Measurements from ENCODE around the gene ERP27. TPM values are rescaled to one million over a fixed set of nuclear protein-coding genes. Genes with fewer than 3 reads are reported as not detected.

ERP27 gene
- total and polyA plus RNA-seq, 2 of the 8 experiments (the other 6 are each of a cell fraction or from before 2014, with no cell fraction given) = not detected

DNA sequence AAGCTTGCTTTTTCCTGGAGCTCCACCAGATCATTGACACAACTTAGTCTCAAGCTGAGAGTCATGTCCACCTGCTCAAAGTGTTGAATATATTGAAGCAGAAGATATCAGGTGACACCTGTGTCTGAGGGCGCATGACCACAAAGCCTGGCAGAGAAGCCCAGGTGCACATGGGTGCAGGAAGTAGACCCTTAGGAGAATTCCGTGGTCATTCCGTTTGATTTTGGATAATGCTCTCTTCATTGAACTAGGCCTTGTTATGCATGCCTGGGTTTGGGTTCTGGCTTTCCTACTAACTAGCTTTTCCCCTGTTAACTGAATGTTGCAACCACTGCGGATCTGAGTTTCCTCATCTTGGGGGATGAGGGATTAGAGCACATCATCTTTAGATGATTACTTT, 15.9 kb upstream of the ERP27 start:
- Histone ChIP-seq H3K9me3 (ENCODE audit: insufficient read depth in 2 of 2, low read depth in 1 of 2, low read length in 1 of 2) (no peaks in the 10 kb centered on the region), H3K4me3 (ENCODE audit: extremely low read depth in 1 of 4, insufficient read depth in 2 of 4, low read depth in 3 of 4, low read length in 4 of 4) (no peak overlapping the region), H3K79me2 (ENCODE audit: control insufficient read depth in 1 of 2, insufficient read depth in 2 of 2, low read length in 2 of 2) (no peaks in the 10 kb centered on the region), H4K20me1 (replicated peaks in 1 of 2; ENCODE audit: control insufficient read depth in 1 of 2, insufficient read depth in 2 of 2, low read length in 2 of 2) (no peaks in the 10 kb centered on the region), H2BK20ac (ENCODE audit: low read length) (no peak overlapping the region), H3K4ac (replicated peaks; ENCODE audit: insufficient read length, low read depth, low read length) (no peak overlapping the region), H2AFZ (ENCODE audit: low read length) (no peak overlapping the region), H3K56ac (replicated peaks; ENCODE audit: insufficient read length, low read depth, low read length) (no peak overlapping the region), H3K9ac (replicated peaks in 1 of 4; ENCODE audit: extremely low read depth in 1 of 4, low read depth in 3 of 4, low read length in 3 of 4) (no peak overlapping the region), H4K5ac (ENCODE audit: insufficient read length, low read depth, low read length) (no peak overlapping the region), H3K18ac (ENCODE audit: extremely low read depth, low read length) (no peak overlapping the region), H3K36me3 (ENCODE audit: control insufficient read depth in 2 of 4, insufficient read depth in 4 of 4, low read length in 3 of 4) (no peaks in the 10 kb centered on the region), H2AK5ac (ENCODE audit: low read depth, low read length) (no peak overlapping the region), H3K79me1 (ENCODE audit: low read depth, low read length) (no peaks in the 10 kb centered on the region), H3K14ac (ENCODE audit: insufficient read length) (no peak overlapping the region), H2BK12ac (ENCODE audit: low read depth, low read length) (no peak overlapping the region), H3K4me2 (ENCODE audit: insufficient read depth in 1 of 2, low read depth in 2 of 2, low read length in 2 of 2) (no peak overlapping the region), H3K27me3 (replicated peaks in 1 of 4; ENCODE audit: control insufficient read depth in 3 of 4, extremely low read depth in 1 of 4, insufficient read depth in 3 of 4, low read length in 3 of 4) (no peaks in the 10 kb centered on the region), H3K23me2 (ENCODE audit: low read depth, low read length) (no peaks in the 10 kb centered on the region), H3K4me1 (replicated peaks in 1 of 4; ENCODE audit: control insufficient read depth in 3 of 4, insufficient read depth in 4 of 4, low read length in 3 of 4) (no peaks in the 10 kb centered on the region), H4K8ac (ENCODE audit: extremely low read depth, insufficient read depth, low read length) (no peak overlapping the region), H3K27ac (ENCODE audit: low read depth, low read length) (no peak overlapping the region), H2BK120ac (replicated peaks; ENCODE audit: low read depth, low read length) (no peak overlapping the region), H3K23ac (ENCODE audit: insufficient read length) (no peak overlapping the region), H4K91ac (replicated peaks; ENCODE audit: insufficient read length, low read length) (no peak overlapping the region), H2BK15ac (ENCODE audit: low read length) (no peak overlapping the region), H2BK5ac (ENCODE audit: low read depth, low read length) (no peak overlapping the region)
- ChIA-PET CTCF (ENCODE audit: partially characterized antibody) (interaction anchor here (1.1 kb wide), 1 partner anchor 16 kb away, joined by 4 read pairs; the partner anchor contains the start of gene ERP27), POLR2A (ENCODE audit: partially characterized antibody) (no interaction called here)
- DNase-seq (ENCODE audit: low read depth in 1 of 2, low spot score in 2 of 2) (no peak), FAIRE-seq (no peak)
- 87% methylated on average over 4 of the region's 4 CpGs; no CpG with 5 or more reads in 1 of the 2 experiments for WGBS, 2 experiments (ENCODE audit: extremely low coverage in 1 of 2, insufficient coverage in 1 of 2, insufficient read length in 1 of 2, insufficient replicate concordance in 2 of 2, low coverage in 1 of 2, low lambda C conversion rate in 2 of 2, missing lambda C conversion rate in 1 of 2)
- TF ChIP-seq CBX5 (IDR thresholded peaks at IDR 0.05; ENCODE audit: low read depth, low read length) (no peak), RBBP5 (IDR thresholded peaks at IDR 0.05; ENCODE audit: borderline replicate concordance, low read depth, low read length) (no peak), EP300 (IDR thresholded peaks at IDR 0.05; ENCODE audit: borderline replicate concordance in 1 of 2, low read depth in 2 of 2, low read length in 2 of 2) (no peak), BRCA1 (IDR thresholded peaks at IDR 0.05; ENCODE audit: low read depth, low read length) (no peak)

Measured in H1 (cell line).